Measurements from ENCODE around the gene TMEM259.

The TMEM259 gene

GRCh38 chr19:977058-977464, 43.9 kb downstream of the TMEM259 start:
- no peak overlapping the region for H3K4me3 ChIP-seq (ENCODE audit: low read depth, low read length)
- no peak for DNase-seq (ENCODE audit: low read depth)
- no peak for TF ChIP-seq CTCF (IDR thresholded peaks at IDR 0.05; ENCODE audit: low read depth, low read length, missing control alignments)
- in situ Hi-C loops (cut with HindIII; ENCODE audit: low sequenced_read_pairs), result no loop called here

- no peak overlapping the region for H3K4me3 ChIP-seq (ENCODE audit: low read depth, low read length)
- DNase-seq (ENCODE audit: low read depth), result no peak
- no peak for TF ChIP-seq CTCF (IDR thresholded peaks at IDR 0.05; ENCODE audit: low read depth, low read length, missing control alignments)
- in situ Hi-C loops (cut with HindIII; ENCODE audit: low sequenced_read_pairs), result no loop called here
Observed at GRCh38 chr19:976476-976875, 44.4 kb downstream of the TMEM259 start.

- H3K4me3 ChIP-seq (ENCODE audit: low read depth, low read length), result no peak overlapping the region
- in situ Hi-C loops (cut with HindIII; ENCODE audit: low sequenced_read_pairs), result no loop called here
- no peak for DNase-seq (ENCODE audit: low read depth)
- TF ChIP-seq CTCF (IDR thresholded peaks at IDR 0.05; ENCODE audit: low read depth, low read length, missing control alignments), result no peak
Observed at GRCh38 chr19:974564-975257, 46.2 kb downstream of the TMEM259 start.

GRCh38 chr19:973726-974563, 47.0 kb downstream of the TMEM259 start:
- DNase-seq (ENCODE audit: low read depth), result no peak
- no peak for TF ChIP-seq CTCF (IDR thresholded peaks at IDR 0.05; ENCODE audit: low read depth, low read length, missing control alignments)
- in situ Hi-C loops (cut with HindIII; ENCODE audit: low sequenced_read_pairs), result no loop called here
- H3K4me3 ChIP-seq (ENCODE audit: low read depth, low read length), result no peak overlapping the region

- H3K4me3 ChIP-seq (ENCODE audit: low read depth, low read length), result no peak overlapping the region
- no peak for DNase-seq (ENCODE audit: low read depth)
- in situ Hi-C loops (cut with HindIII; ENCODE audit: low sequenced_read_pairs), result no loop called here
- no peak for TF ChIP-seq CTCF (IDR thresholded peaks at IDR 0.05; ENCODE audit: low read depth, low read length, missing control alignments)
Observed at GRCh38 chr19:972281-972680, 48.6 kb downstream of the TMEM259 start.

GRCh38 chr19:971795-972194, 49.1 kb downstream of the TMEM259 start:
- in situ Hi-C loops (cut with HindIII; ENCODE audit: low sequenced_read_pairs), result no loop called here
- no peak for DNase-seq (ENCODE audit: low read depth)
- H3K4me3 ChIP-seq (ENCODE audit: low read depth, low read length), result no peak overlapping the region
- TF ChIP-seq CTCF (IDR thresholded peaks at IDR 0.05; ENCODE audit: low read depth, low read length, missing control alignments), result no peak
